GM21529 (cell line): Measurements from ENCODE around the gene CRMP1.

ENCODE experiments used
- ATAC-seq: cut with Tn5 transposase; IDR thresholded peaks from one replicate; pipeline ENCODE4 v1.9.1; 2021; ENCODE audit not compliant: unreplicated experiment

The CRMP1 gene

GRCh38 chr4:5774416-5775036, 118.4 kb downstream of the CRMP1 start:
- no peak for ATAC-seq

- ATAC-seq: no peak
These were observed 119.7 kb downstream of the CRMP1 start for GRCh38 chr4:5773271-5773555.

- no peak for ATAC-seq
These were observed 120.2 kb downstream of the CRMP1 start for GRCh38 chr4:5772528-5773270.
